Frontal cortex (tissue), 4 donors: ENCODE data around the gene CNTNAP5. TPM values are rescaled to one million over a fixed set of nuclear protein-coding genes. Genes with fewer than 3 reads are reported as not detected.
A peak's percentile ranks its signal among the peaks of the same experiment; 100 is the strongest.

Source experiments
- DNase-seq, 2 donors: peaks; one replicate each; pipeline ENCODE4 v3.0.0; 2012; ENCODE audit warnings: low spot score in 2 of 2
- FAIRE-seq: peaks from 2 replicates; lab custom pipeline; 2012; peaks lifted over from hg19 to GRCh38; lab: Jason Lieb, UNC
- total RNA-seq: library from RNA; depleted of rRNA; stranded (reverse); fragments of >200 nt; gene quantifications from one replicate; pipeline ENCODE4 v1.2.3, GENCODE V29; 2014
- donor health status: control.
- donor health status: control.
- donor health status: control.

CNTNAP5 gene
- total RNA-seq, 1 donor from 2014 or later, result 30.6 TPM

DNA sequence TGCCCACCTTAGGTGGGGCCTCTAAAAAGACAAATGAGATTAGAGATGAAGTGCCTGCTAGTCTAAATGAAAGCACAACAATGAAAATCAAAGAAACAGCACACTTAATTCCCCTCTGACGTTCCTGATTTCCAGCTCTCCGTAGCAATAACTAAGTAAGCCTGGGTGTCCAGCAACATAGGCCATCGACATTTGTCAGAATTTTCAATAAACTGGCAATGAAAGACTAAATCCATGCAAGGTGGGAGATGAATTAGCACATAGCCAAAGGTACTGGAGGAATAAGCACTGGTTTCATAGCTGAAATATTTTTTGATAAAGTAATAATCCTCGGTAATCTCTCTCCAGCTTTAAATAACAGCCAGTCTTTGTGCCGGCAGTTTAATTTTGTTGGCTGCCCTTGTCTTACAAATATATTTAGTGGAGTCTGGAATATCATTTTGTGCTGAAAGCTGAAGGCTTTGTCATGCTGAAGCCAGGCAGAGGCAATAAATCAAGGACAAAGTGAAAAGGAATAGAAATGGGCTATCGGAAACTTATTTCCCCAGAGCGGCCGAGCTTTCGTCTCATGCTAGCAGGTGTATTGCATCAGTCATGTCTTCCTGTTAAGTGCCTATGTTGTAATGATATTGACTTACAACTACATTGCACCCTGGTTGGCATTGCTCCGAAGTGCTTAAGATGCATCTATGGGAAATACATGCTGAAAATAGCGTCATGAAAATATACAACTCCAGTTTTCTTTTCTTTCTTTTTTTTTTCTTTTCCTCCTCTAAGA, 790.1 kb downstream of the CNTNAP5 start:
- DNase-seq (no peak), FAIRE-seq (no peak)

DNA sequence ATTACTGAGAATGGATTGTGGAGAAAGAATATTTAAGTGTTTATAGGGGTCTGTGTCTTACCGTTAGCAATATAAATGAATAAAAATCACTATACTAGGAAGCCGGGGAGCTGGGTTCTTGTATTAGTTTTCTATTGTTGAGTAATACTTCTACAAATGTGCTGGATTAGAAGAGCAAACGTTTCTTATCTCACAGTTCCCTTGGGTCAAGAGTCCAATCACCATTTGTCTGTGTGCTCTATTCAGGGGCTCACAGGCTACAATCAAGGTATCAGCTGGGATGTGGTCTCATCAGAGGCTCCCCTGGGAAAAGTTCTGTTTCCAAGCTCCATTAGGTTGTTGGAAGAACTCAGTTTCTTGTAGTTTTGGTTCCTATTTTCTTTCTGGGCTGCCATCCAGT, 790.9 kb downstream of the CNTNAP5 start:
- FAIRE-seq, result no peak
- no peak for DNase-seq

DNA sequence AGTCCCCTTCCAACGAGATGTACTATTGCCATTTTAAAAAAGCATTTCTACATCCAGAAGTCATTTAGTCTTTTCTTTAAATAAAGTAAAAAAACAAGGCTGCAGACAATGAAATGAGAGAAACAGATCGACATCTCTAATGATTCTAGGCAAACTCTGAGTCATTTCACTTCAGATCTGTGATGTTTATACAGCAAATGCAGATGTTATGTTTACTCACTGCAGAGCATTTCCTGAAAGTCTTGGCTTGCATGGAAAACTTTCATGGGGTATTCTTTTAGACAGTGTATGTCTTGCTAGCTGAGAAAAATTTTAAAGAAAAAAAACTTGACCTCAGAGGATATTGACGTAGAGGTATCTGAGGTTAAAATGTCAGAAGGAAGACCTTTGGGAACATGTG, 797.4 kb downstream of the CNTNAP5 start:
- DNase-seq (no peak), FAIRE-seq (no peak)

DNA sequence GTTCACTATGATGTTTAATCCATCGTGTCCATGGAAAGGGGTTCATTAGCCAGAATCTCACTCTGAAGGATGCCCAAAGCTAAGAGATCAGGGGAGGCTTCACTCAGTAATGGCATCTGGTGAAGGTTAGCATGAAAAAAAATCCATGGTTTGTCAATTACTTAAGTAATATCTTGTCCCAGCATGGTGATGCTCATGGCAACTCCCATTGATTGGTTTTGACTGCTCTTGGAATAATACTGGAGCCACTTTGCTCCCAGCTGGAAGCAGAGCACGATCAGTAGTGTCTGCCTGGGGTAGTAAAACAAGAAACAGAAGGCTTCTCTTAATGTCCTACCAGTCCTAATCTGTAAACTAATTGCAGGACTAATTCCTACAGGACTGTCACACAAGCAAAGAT, 799.4 kb downstream of the CNTNAP5 start:
- DNase-seq, result no peak
- no peak for FAIRE-seq

DNA sequence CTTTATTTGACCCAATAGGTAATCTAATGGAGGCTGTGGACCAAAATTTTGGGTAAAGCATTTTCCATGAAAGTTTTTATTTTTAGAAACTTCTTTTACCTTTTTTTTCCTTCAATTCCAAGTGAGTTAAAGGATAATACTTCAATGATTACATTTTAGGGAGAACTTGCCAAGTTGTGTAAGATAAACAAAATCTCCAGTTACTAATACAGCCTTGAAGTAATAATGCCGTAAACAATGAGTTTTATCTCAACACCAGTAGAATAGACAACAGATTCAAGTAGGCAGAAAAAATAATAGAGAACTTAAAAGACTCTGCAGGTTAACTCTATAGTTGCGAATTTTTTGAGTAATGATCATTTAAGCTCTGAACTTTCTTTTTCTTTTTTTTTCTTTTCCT, 807.4 kb downstream of the CNTNAP5 start:
- no peak for FAIRE-seq
- no peak for DNase-seq

DNA sequence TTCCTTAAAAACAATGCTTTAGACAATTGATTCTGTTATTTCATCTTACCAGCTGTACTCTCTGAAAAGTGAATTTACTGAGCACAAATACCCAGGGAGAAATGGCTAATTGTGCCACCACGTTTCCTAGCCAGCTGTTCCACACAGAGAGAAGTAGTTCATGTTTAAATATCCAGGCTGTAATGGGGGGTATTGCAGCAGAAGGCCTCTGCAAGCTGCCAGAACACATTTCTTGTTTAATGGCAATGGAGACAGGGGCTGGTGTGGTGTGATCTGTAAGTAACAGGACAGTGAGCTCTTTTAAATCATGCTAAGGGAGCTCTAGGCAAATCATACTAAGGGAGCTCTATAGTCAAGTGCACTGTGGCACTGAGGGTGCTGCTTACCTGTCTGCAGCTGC, 809.2 kb downstream of the CNTNAP5 start:
- FAIRE-seq (no peak), DNase-seq (no peak)

DNA sequence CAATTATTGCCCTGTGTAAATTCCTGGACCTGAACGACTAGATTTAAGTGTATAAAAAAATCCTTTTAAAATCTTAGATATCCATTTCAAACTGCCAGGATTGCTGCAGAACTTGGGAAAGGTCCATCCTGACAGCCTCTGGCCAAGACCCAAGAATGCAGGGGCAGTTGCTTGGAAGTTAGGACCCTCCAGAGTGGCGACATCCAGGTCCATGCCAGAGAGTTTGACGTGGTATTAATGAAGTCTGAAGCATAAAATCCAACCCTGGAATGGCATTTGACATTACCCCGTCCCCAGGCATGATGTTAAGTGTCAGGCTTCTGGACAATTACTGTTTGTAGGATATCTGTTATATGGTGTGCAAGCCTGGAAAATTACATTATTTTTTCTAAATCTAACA, 810.2 kb downstream of the CNTNAP5 start:
- DNase-seq, result no peak
- no peak for FAIRE-seq

DNA sequence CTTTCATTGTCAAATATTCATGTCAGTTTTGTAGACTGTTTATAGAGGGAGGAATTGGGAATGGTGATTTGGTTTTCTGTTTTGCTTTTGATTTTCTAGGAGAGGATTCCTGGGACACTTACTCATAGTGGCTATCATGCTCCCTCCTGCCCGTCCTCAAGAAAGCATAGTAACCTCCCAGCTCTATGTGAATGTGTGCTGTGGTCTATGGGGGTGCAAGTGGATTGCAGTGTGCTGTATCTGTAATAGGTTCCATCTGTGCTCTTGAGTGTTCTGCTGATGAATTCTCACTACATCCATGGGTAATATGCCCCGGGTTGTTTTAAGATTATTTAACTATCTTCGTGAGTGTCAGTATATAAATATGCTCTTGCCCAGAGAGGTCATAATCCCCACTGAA, 811.3 kb downstream of the CNTNAP5 start:
- no peak for DNase-seq

DNA sequence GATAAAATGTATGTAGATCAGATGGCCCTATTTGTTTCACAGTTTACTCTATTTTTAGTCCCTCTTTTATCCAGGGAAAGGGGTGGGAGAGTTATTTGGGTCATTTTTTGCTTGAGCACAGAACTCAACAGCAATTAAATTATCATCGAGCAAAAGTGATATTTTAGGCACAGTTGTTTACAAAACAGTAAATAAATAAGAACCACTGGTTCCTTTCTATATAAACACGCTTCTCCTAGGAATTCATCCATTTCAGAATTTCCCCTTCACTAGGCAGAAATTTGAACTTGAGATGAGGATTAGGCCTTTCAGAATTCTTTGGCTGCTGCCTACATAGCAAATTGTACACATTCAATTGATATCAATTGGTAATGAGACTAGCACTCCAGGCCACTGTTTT, 812.4 kb downstream of the CNTNAP5 start:
- no peak for FAIRE-seq

More for the DNA sequence above, 811.3 kb downstream of the CNTNAP5 start:
- FAIRE-seq, result no peak

DNA sequence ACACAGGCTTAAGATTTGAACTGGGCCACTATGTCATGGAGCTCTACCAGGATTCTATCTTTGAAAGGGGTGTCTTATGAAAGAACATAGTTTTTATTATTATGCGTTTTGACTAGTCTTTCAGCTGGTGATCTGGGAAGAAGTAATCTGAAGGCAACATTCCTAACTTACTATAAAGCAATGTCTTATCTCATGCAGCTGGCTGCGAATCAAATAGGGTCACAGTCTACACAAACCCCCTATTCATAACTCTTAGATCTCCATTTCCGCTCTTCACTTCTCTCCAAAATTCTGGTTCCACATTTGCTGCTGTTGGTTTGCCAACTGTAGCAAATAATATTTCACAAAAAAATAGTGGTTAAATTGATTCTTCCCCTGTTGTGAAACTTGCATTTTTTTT, 813.3 kb downstream of the CNTNAP5 start:
- FAIRE-seq, result no peak
- no peak for DNase-seq

More for the DNA sequence above, 812.4 kb downstream of the CNTNAP5 start:
- DNase-seq, result no peak

DNA sequence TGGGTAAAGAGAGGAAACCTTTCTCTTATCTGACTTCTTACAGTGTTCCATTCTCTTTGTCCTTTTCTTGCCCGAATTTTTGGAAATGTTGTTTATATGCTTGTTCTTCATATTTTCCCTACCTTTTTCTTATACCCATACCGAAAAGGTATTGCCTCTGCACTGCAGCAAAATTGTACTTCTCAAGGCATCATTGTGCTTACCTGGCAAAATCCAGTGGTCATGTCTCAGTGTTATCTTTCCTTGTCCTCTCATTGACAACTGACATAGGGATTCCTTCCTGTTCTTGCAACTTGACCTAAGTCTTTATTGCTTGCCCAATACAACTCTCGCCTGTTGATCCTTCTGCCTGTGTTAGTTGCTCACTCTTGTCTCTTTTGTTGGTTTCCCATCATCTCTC, 842.2 kb downstream of the CNTNAP5 start:
- FAIRE-seq (no peak), DNase-seq (no peak)

DNA sequence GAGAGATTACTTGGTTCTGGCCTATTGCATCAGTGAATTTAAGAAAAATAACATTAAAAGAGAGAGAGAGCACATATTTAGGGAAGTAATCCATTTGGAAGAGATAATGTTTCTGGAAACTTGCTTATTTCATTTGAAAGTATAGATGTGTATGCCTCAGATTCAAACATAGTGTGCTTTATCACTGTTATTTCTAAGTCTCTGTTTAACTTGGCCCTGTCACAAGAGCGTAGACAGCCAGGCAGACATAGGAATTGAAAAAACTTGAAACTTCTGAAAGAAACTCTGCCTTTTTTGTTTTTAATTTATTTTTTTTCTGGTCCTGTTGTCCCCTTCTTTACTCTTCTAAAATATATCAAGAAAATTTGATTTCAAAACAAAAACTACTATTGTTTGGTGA, 849.1 kb downstream of the CNTNAP5 start:
- FAIRE-seq (no peak), DNase-seq (no peak)

DNA sequence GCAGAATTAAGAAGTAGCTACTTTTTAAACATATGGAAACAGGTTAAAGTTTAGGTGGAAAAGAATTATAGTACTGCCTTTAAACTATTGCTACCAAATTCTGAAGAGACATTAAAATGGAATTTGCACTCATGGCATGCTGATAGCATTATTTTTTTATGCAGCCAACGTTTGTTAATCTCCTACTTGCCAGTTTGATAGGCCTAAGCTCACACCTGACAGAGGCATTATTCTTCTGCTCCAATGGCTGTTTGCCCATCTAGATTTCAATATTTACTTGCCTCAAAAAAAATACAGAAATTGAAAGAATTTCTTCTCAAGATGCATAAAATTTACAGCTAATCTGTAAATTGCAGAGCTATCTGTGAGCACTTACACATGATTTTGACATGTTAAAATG, 849.6 kb downstream of the CNTNAP5 start:
- FAIRE-seq (no peak), DNase-seq (no peak)

DNA sequence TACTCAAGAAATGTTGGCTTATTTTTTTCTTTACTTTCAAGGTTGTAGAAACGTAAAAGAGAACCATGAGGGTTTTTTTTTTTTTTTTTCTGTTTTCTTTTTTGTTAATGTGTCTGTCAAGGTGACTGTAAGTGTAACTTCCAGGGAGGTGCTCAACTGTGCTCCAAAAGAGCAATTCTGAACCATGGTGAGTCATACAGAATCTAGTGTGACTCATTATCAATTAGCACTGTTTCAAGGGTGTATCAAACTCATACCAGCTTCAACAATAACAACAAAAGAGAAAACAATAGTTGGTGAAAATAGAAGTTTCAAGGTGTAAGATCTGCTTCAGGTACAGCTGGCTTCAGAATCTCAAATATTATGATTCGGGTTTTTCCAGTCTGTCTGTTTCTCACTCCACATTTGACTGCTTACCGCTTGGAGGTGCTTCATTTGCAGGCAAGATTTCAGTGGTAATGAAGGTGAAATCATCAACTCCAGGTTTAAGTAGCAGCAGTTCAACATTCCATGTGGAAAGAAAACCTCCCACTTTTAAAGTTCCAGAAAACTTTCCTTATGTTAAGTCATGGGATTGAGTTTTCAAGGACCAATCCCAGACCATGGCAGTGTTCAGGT, 850.6 kb downstream of the CNTNAP5 start:
- DNase-seq (no peak), FAIRE-seq (no peak)

DNA sequence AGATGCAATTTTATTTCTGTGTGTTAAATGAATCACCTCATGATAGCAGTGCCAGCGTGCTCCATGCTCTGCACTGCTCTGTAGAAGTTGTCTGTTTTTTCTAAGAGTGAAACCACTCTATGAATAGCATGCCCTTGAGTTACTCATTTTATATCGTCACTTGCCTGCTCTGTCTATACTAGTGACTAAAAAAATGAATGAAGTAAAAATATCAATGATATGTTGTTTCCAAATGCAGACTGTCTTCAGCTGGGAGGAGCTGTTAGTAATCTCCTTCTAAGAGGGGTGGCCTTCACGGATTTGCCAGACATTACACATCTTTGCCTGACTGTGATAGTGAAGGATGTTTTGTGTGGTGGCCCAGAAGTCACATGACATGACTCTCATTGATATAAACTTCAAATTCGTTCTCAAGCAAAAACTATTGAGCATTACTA, 852.1 kb downstream of the CNTNAP5 start:
- peak in 1 of 2 donors; percentile 3 for DNase-seq
- no peak for FAIRE-seq

DNA sequence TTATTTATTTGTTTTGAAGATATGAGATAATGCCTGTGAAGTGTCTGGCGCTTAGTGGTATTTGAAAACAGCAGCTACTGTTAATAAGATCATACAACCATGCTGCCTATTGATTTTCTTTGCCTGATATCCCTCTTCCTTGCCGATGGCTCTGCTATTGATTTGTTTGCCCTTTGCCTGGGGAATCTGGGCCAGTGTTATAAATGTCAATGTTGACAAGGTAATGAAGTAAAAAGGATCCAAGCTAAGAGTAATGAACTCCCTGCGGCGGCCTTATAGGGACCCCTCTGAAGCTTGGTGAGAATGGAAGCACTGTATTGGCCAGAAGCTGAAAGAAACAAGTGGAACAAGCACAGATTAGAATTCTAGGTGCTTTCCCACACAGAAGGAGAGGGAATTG, 854.6 kb downstream of the CNTNAP5 start:
- FAIRE-seq, result no peak

DNA sequence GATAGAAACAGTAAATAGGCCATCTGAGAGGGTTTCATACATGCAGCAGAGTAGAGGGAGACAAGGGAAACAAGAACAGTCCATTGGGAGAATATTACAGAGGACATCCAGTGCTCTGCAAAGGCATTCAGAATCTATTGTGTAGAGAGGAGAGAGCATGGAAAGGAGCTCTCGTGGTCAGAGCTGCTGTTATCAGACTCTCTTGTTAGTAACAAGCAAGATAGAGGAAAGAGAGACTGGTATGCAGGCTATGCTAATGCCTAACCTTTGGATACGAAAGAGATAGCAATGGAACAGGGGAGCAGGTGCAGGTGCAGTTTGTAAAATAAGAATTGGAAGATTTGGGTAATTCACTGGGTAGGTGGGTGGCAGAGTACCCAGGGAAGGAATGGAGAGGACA, 855.9 kb downstream of the CNTNAP5 start:
- no peak for FAIRE-seq
- no peak for DNase-seq

More for the DNA sequence above, 854.6 kb downstream of the CNTNAP5 start:
- DNase-seq, result no peak

DNA sequence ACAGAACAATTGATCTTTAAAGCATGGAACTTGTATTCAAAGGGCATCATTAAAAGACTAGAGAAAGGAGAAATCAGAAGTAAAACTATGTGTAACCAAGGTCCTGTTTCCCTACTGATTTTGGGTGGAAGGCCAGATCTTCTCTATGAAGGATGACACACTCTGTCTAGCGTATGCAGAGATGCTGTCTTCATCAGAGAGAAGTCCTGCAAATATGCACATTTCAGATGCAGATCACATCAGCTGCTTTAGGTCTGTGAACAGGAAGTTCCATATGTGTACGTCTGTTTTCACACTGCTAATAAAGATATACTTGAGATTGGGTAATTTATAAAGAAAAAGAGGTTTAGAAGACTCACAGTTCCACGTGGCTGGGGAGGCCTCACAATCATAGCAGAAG, 857.3 kb downstream of the CNTNAP5 start:
- FAIRE-seq, result no peak
- no peak for DNase-seq

DNA sequence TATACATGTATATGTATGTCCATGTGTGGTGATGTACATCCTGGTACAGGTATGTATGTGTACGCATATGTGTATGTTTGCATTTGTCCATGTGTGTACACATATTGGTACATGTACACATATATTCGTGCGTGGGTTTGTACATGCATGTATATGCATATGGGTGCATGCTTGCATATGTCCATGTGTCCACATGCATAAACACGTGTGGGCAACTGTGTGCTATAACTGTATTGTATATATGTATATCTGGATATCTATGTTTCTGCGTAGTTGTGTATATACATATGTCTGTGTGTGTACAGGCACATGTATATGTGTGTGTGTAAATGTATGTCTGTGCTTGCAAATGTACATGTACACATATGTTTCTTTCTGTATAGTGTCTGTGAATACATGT, 858.5 kb downstream of the CNTNAP5 start:
- DNase-seq, result no peak
- no peak for FAIRE-seq

DNA sequence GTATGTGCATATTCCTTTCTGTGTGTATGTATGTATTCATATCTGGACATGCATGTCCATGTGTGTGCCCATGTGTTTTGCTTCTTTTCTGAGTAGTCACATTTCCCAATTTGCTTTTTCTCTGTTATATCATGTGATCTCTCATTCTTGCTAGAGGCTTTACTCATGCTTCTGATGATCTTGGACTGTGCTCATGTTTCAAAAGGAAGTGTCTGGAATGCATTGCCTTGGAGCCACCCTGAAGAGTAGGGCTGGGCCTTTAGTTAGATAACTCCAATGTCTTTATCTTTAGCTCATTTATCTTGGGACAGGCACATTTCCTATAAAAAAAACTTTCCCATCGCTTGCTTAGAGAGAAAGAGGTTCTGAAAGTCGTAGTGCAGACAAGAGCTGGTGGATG, 859.2 kb downstream of the CNTNAP5 start:
- DNase-seq (no peak), FAIRE-seq (no peak)

DNA sequence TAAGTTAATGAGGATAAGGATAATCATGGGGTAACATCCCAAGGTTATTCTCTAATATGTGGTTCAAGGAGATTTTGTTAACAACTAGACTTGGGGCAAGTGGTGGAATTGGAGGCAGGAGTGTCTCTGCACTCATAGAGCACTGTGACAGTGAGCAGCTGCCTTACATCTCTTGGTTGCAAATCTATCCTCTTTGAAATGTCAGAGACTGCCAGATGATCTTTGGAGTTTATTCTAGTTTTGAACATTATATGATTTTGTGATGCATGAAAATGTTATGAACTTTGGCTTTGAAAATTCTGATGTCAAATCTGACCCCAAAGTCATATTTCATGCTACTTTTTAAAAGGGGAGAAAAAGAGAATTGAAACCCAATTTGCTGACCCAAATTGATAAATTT, 861.1 kb downstream of the CNTNAP5 start:
- FAIRE-seq (no peak), DNase-seq (no peak)

DNA sequence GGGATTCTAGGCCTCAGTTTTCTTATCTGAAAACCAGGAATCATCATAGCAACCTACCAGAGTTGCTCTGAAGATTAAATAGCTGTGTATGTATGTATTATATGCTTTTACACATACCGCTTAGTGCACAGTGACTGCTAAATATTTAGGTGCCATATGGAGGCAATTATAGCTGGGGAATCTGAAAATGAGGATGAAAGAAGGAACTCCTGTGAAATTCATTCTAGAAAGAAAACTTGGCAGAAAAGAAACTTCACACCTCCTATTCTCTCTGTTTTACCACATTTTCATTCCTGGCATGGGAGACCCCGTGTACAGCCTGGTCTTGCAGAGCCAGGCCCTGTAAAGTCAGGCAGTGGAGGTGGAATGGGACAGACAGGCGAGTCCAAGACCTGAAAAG, 862.4 kb downstream of the CNTNAP5 start:
- no peak for DNase-seq

More for the DNA sequence above, 862.4 kb downstream of the CNTNAP5 start:
- FAIRE-seq, result no peak
